HEK293T (cell line): Measurements from ENCODE around the gene PRRG1.
"Not testable (repeated sequence)": the region's sequence is repeated elsewhere in the genome, so short reads cannot be mapped to it uniquely, and the experiment has no call there.

ENCODE experiments used
- CTCF ChIA-PET: fragments of 350-600 bp; formaldehyde crosslinking; extraction: SDS; loops from one replicate; lab custom pipeline; 2021; ENCODE audit warnings: antibody characterized with exemption, inconsistent platforms; lab: Yijun Ruan, JAX
- POLR2A ChIA-PET: fragments of 350-600 bp; formaldehyde crosslinking; extraction: SDS; loops from one replicate; lab custom pipeline; 2020; ENCODE audit warnings: antibody characterized with exemption, inconsistent platforms; lab: Yijun Ruan, JAX
- DNase-seq: peaks from one replicate; pipeline ENCODE4 v3.0.0; 2012; ENCODE audit warnings: mixed read lengths; ENCODE audit errors: extremely low spot score
- ARNT ChIP-seq: fragments of 450-650 bp; IDR thresholded peaks from 2 replicates; pipeline ENCODE4 v1.6.1; 2017; ENCODE audit warnings: mild to moderate bottlenecking
- BHLHE40 ChIP-seq: fragments of 450-650 bp; IDR thresholded peaks from 2 replicates; pipeline ENCODE4 v1.6.1; 2016; ENCODE audit warnings: mild to moderate bottlenecking, moderate library complexity, borderline replicate concordance
- CTBP1 ChIP-seq: fragments of 450-650 bp; IDR thresholded peaks from 2 replicates; pipeline ENCODE4 v1.6.1; 2016; ENCODE audit warnings: borderline replicate concordance
- ELF4 ChIP-seq: fragments of 450-650 bp; IDR thresholded peaks from 2 replicates; pipeline ENCODE4 v1.6.1; 2017; ENCODE audit warnings: antibody characterized with exemption
- FOXA1 ChIP-seq: fragments of 450-650 bp; IDR thresholded peaks from 2 replicates; pipeline ENCODE4 v1.6.1; 2016; ENCODE audit warnings: mild to moderate bottlenecking
- FOXK2 ChIP-seq: fragments of 450-650 bp; IDR thresholded peaks from 2 replicates; pipeline ENCODE4 v1.6.1; 2016; ENCODE audit warnings: mild to moderate bottlenecking
- FOXM1 ChIP-seq: fragments of 450-650 bp; IDR thresholded peaks from 2 replicates; pipeline ENCODE4 v1.6.1; 2017; ENCODE audit warnings: mild to moderate bottlenecking, borderline replicate concordance
- HDGF ChIP-seq: fragments of 450-650 bp; IDR thresholded peaks from 2 replicates; pipeline ENCODE4 v1.6.1; 2017; ENCODE audit warnings: antibody characterized with exemption, borderline replicate concordance
- L3MBTL2 ChIP-seq: fragments of 450-650 bp; conservative IDR thresholded peaks from 2 replicates; pipeline ENCODE4 v1.6.1; 2016; ENCODE audit warnings: mild to moderate bottlenecking
- LEF1 ChIP-seq: fragments of 450-650 bp; IDR thresholded peaks from 2 replicates; pipeline ENCODE4 v1.6.1; 2017; ENCODE audit warnings: mild to moderate bottlenecking, borderline replicate concordance
- NFRKB ChIP-seq: fragments of 450-650 bp; IDR thresholded peaks from 2 replicates; pipeline ENCODE4 v1.6.1; 2016; ENCODE audit warnings: mild to moderate bottlenecking, moderate library complexity
- SP1 ChIP-seq: fragments of 450-650 bp; IDR thresholded peaks from 2 replicates; pipeline ENCODE4 v1.6.1; 2017
- SUZ12 ChIP-seq: fragments of 450-650 bp; IDR thresholded peaks from 2 replicates; pipeline ENCODE4 v1.6.1; 2016; ENCODE audit warnings: mild to moderate bottlenecking
- TARDBP ChIP-seq: fragments of 450-650 bp; IDR thresholded peaks from 2 replicates; pipeline ENCODE4 v1.6.1; 2016
- ZNF384 ChIP-seq: fragments of 450-650 bp; IDR thresholded peaks from 2 replicates; pipeline ENCODE4 v1.6.1; 2016
- TF ChIP-seq, protein P1 (sequence below): fragments of 450-650 bp; IDR thresholded peaks from 2 replicates; pipeline ENCODE4 v1.6.1; 2016

PRRG1 gene

DNA sequence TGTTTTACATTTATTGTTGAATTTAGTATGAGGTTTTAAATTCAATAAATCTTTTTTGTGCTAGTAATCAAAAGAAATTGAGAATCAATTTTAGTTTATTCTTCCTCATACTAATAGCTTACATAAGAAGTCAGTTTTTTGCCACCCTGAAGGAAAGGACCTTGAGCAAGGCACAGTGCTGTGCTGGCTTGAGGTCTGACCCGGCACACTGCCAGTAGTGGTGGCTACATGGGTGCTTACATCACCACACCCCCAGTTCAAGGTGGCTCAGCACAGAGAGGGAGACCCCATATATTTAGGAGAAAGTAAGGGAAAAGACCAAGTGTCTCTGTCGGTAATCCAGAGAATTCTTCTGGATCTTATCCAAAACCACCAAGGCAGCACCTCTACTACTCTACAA lies 136.3 kb downstream of the PRRG1 start:
- DNase-seq, result no peak
- TF ChIP-seq CTBP1 (no peak), ARNT (no peak), HDGF (no peak), L3MBTL2 (no peak), SP1 (no peak), ZNF384 (no peak), TARDBP (no peak), BHLHE40 (no peak), SUZ12 (no peak), NFRKB (no peak)
- CTCF ChIA-PET, result no interaction called here
- POLR2A ChIA-PET, result no interaction called here

DNA sequence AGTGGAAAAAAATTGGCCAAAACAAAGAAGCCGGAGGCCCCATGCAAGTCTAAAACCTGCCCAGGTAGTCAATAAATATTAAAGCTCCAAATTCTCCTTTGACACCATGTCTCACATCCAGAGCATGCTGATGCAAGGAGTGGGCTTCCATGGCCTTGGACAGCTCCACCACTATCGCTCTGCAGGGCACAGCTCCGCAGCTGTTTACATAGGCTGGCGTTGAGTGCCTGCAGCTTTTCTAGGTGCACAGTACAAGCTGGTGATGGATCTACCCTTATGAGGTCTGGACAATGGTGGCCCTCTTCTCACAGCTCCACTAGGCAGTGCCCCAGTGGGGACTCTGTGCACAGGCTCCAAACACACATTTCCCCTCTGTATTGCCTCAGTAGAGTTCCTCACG lies 138.1 kb downstream of the PRRG1 start:
- POLR2A ChIA-PET, result no interaction called here
- CTCF ChIA-PET, result no interaction called here
- no peak for TF ChIP-seq FOXK2
- no peak for TF ChIP-seq FOXM1
- no peak for TF ChIP-seq FOXA1
- TF ChIP-seq SP1, result no peak
- no peak for TF ChIP-seq HDGF
- no peak for TF ChIP-seq TARDBP
- no peak for TF ChIP-seq BHLHE40
- TF ChIP-seq ZNF384, result no peak
- TF ChIP-seq LEF1, result no peak
- TF ChIP-seq CTBP1, result no peak
- TF ChIP-seq, protein P1, sequence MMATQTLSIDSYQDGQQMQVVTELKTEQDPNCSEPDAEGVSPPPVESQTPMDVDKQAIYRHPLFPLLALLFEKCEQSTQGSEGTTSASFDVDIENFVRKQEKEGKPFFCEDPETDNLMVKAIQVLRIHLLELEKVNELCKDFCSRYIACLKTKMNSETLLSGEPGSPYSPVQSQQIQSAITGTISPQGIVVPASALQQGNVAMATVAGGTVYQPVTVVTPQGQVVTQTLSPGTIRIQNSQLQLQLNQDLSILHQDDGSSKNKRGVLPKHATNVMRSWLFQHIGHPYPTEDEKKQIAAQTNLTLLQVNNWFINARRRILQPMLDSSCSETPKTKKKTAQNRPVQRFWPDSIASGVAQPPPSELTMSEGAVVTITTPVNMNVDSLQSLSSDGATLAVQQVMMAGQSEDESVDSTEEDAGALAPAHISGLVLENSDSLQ, result no peak
- TF ChIP-seq L3MBTL2, result no peak
- no peak for TF ChIP-seq ARNT
- TF ChIP-seq ELF4, result no peak
- no peak for TF ChIP-seq SUZ12
- TF ChIP-seq NFRKB, result no peak
- DNase-seq, result no peak

DNA sequence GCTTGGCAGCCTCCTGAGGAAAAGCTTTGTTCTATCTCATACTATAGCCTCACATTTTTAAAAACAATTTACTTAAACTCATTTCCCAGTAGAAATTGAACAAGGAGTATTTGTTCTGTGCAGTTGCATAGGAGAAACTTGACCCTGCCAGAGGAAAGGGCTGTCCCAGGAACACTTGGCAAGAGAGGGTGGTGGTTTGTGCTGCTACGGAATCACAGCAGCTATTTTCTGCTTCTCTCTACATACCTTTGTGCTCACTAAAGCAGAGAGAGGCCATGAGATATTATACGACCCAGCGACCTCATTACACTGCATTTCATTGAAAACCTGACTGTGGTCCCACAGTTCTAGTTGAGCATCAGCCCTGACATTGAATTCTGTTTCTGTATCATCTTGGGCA lies 139.2 kb downstream of the PRRG1 start:
- TF ChIP-seq ARNT (no peak), FOXA1 (no peak), ELF4 (no peak), HDGF (no peak), SP1 (no peak)
- CTCF ChIA-PET, result no interaction called here
- POLR2A ChIA-PET, result no interaction called here
- DNase-seq, result no peak

DNA sequence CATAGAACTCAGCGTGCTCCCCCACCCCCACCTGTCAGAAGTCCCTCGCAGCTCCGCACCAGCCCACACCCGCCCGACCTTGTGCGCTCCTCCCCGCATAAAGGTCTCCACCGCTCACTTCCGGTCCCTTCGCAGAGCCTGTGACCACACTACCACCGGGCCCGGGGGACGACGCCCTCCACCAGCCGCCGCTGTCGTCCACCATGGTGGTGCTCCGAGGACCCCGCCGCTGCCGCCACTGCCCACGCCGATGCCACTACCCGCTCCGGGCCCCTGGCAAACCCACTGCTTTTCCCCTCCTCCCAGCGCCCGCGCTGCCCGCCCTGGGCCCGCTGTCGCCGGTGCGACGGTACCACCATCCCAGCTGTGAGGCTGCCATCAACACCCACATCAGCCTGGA lies 142.5 kb downstream of the PRRG1 start:
- DNase-seq, result no peak
- ChIA-PET POLR2A (no interaction called here), CTCF (no interaction called here)
- TF ChIP-seq NFRKB (no peak), FOXK2 (no peak), HDGF (no peak), ARNT (no peak), FOXA1 (no peak), TARDBP (no peak), ELF4 (no peak), FOXM1 (no peak)

DNA sequence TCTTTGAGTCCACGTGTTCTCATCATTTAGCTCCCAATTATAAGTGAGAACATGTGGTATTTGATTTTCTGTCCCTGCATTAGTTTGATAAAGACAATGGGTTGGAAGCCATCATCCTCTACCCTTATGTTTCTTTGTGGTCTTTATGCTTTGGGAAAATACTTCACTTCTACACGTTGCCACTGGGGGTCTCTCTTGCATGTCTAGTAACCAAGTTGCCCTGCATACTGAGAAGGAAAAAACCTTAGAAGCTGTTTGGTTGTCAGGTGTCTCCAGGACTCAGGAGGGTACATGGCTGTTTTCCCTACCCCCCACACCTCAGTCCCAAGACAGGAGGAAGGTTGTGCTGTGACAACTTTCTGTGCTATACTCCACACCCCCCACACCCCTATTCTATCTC lies 146.6 kb downstream of the PRRG1 start:
- peak; percentile 14 for DNase-seq
- POLR2A ChIA-PET, CTCF ChIA-PET: not testable (repeated sequence)

DNA sequence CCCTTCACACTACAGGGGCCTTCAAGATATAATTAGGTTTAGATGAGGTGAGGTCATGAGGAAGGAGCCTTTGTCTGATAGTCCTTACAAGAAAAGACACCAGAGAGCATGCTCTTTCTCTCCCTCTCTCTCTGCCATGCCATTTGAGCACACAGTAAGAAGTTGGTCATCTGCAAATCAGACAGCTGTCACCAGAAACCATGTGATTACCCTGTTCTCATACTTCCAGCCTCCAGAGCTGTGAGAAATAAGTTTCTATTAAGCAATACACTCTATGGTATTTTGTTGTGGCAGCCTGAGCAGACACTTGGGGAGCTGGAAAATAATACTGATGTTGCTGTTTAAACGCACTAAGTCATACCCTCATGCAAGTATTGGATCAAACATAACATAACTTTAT lies 148.0 kb downstream of the PRRG1 start:
- POLR2A ChIA-PET, CTCF ChIA-PET, DNase-seq: not testable (repeated sequence)

DNA sequence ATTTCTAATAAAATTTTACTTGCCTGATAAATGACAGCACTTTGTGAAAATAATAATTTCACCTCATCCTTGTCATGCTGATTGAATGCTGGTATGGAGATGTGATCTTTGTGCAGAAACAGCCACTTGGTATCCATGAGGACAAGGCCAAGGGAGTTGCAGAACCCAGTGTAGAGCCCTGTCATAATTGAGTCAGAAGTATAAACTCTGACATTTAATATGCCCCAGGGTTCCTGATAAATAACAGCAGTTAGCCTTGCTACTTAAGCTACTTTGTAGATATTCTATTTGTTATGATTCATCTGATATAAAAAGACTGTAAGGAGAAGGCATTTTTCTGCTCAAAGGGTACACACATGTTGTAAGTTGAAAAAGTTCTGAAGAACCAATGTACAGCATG lies 149.2 kb downstream of the PRRG1 start:
- CTCF ChIA-PET, result interaction anchor here (0.9 kb wide), 1 partner anchor 9 kb away, joined by 3 read pairs; no protein-coding TSS in a partner anchor
- DNase-seq, POLR2A ChIA-PET: not testable (repeated sequence)

DNA sequence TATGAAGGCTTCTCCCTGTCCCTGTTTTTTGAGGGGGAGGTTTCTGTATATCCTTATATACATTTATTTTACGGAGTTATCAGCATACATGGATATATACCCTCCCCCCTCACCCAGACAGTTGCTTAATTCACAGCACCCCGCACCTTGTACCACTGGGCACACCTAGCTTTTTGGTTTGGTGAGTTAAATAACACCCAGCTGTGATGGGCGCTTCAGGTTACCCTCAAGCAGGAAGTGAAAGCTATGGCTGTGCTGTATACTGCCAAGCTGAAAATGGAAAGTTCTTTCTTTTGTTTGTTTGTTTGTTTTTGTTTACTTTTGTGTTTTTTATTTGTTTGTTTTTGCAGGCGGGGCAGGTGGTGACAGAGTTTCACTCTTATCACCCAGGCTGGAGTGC lies 150.5 kb downstream of the PRRG1 start:
- CTCF ChIA-PET, result not testable (repeated sequence)

DNA sequence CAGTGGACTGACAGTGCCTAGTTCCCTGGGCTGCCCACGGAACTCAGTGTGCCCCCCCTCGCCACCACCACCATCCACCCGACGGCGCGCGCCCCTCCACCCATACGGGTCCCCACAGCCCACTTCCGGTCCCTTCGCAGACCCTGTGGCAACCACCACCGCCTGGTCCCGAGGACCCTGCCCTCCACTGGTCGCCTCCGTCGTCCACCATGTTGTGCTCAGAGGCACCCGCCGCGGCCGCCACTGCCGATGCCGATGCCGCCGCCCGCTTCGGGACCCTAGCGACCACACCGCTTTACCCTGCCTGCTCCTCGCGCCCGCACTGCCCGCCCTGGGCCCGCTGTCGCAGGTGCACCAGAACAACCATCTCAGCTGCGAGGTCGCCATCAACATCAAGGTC lies 155.8 kb downstream of the PRRG1 start:
- no peak for TF ChIP-seq SP1
- TF ChIP-seq SUZ12, result no peak
- TF ChIP-seq CTBP1, result no peak
- TF ChIP-seq ARNT, result no peak
- TF ChIP-seq ZNF384, result no peak
- TF ChIP-seq NFRKB, result no peak
- TF ChIP-seq ELF4, result no peak
- TF ChIP-seq FOXA1, result no peak
- no peak for TF ChIP-seq HDGF
- TF ChIP-seq, protein P1, result no peak
- no peak for TF ChIP-seq L3MBTL2
- TF ChIP-seq BHLHE40, result no peak
- CTCF ChIA-PET, result no interaction called here
- DNase-seq, result no peak
- POLR2A ChIA-PET, result no interaction called here

More for the DNA sequence above, 150.5 kb downstream of the PRRG1 start:
- POLR2A ChIA-PET, DNase-seq: not testable (repeated sequence)
